ENCODE measurements around the gene SHROOM3. TPM values are rescaled to one million over a fixed set of nuclear protein-coding genes. Genes with fewer than 3 reads are reported as not detected.

The SHROOM3 gene
- total and polyA plus RNA-seq, 7 donors: 5.1 to 71.0 (median 28.2) TPM

GRCh38 chr4:76658231-76659102 is 223.4 kb downstream of the SHROOM3 start:
- Histone ChIP-seq H3K27ac (peak overlapping the region in 1 of 4 donors; percentile 50), H3K27me3 (no peaks in the 10 kb centered on the region), H3K36me3 (no peaks in the 10 kb centered on the region), H3K4me1 (peaks cover 0 to 20% (median 12%) of the 10 kb centered on the region in 4 donors), H3K4me3 (no peak overlapping the region), H3K9me3 (no peaks in the 10 kb centered on the region)
- TF ChIP-seq CTCF (IDR thresholded peaks at IDR 0.05): no peak
- TF ChIP-seq POLR2A (IDR thresholded peaks at IDR 0.05): no peak
- no peak for TF ChIP-seq EP300 (IDR thresholded peaks at IDR 0.05)
- intact Hi-C loops (cut with DNase I): no loop called here
- 77 to 79% methylated on average over 3 of the region's 3 CpGs for WGBS, 2 donors
- DNase-seq: no peak

GRCh38 chr4:76659103-76659490 is 224.1 kb downstream of the SHROOM3 start:
- intact Hi-C loops (cut with DNase I): no loop called here
- no peak for TF ChIP-seq POLR2AphosphoS5 (IDR thresholded peaks at IDR 0.05)
- TF ChIP-seq POLR2A (IDR thresholded peaks at IDR 0.05): no peak
- no peak for TF ChIP-seq EP300 (IDR thresholded peaks at IDR 0.05)
- TF ChIP-seq CTCF (IDR thresholded peaks at IDR 0.05): no peak

GRCh38 chr4:76663824-76664223 is 228.8 kb downstream of the SHROOM3 start:
- H3K27ac ChIP-seq: no peak overlapping the region
- WGBS, 2 donors: 28 to 86% methylated on average over 1 of the region's 1 CpG
- intact Hi-C loops (cut with DNase I): no loop called here
- peaks cover 0 to 1% (median 0%) of the 10 kb centered on the region in 4 donors for H3K4me1 ChIP-seq
- no peaks in the 10 kb centered on the region for H3K36me3 ChIP-seq
- DNase-seq: no peak
- H3K4me3 ChIP-seq: no peak overlapping the region
- no peaks in the 10 kb centered on the region for H3K9me3 ChIP-seq
- TF ChIP-seq POLR2AphosphoS5 (IDR thresholded peaks at IDR 0.05) (no peak), POLR2A (IDR thresholded peaks at IDR 0.05) (no peak), CTCF (IDR thresholded peaks at IDR 0.05) (no peak), EP300 (IDR thresholded peaks at IDR 0.05) (no peak)
- no peaks in the 10 kb centered on the region for H3K27me3 ChIP-seq

More at GRCh38 chr4:76659103-76659490, 224.1 kb downstream of the SHROOM3 start:
- Histone ChIP-seq H3K4me3 (no peak overlapping the region), H3K27me3 (no peaks in the 10 kb centered on the region), H3K36me3 (no peaks in the 10 kb centered on the region), H3K9me3 (no peaks in the 10 kb centered on the region), H3K4me1 (peaks cover 0 to 20% (median 12%) of the 10 kb centered on the region in 4 donors), H3K27ac (no peak overlapping the region)
- WGBS, 2 donors: 76 to 80% methylated on average over 1 of the region's 1 CpG
- no peak for DNase-seq

- no peak for TF ChIP-seq POLR2AphosphoS5 (IDR thresholded peaks at IDR 0.05)
- no peak for TF ChIP-seq CTCF (IDR thresholded peaks at IDR 0.05)
- no peak for TF ChIP-seq POLR2A (IDR thresholded peaks at IDR 0.05)
- TF ChIP-seq EP300 (IDR thresholded peaks at IDR 0.05): no peak
- Histone ChIP-seq H3K9me3 (no peaks in the 10 kb centered on the region), H3K4me3 (no peak overlapping the region), H3K27me3 (no peaks in the 10 kb centered on the region), H3K36me3 (no peaks in the 10 kb centered on the region), H3K27ac (no peak overlapping the region), H3K4me1 (no peaks in the 10 kb centered on the region)
- no peak for DNase-seq
- intact Hi-C loops (cut with DNase I): no loop called here
Measured at GRCh38 chr4:76665153-76665552, 230.1 kb downstream of the SHROOM3 start.
